ENCODE results near the gene DONSON. TPM values are rescaled to one million over a fixed set of nuclear protein-coding genes. Genes with fewer than 3 reads are reported as not detected.

Gene DONSON
- total and polyA plus RNA-seq, 9 of the 15 experiments (the other 6 are each of a cell fraction or from before 2014, with no cell fraction given) = 26.7 to 124 (median 62.6) TPM

DNA sequence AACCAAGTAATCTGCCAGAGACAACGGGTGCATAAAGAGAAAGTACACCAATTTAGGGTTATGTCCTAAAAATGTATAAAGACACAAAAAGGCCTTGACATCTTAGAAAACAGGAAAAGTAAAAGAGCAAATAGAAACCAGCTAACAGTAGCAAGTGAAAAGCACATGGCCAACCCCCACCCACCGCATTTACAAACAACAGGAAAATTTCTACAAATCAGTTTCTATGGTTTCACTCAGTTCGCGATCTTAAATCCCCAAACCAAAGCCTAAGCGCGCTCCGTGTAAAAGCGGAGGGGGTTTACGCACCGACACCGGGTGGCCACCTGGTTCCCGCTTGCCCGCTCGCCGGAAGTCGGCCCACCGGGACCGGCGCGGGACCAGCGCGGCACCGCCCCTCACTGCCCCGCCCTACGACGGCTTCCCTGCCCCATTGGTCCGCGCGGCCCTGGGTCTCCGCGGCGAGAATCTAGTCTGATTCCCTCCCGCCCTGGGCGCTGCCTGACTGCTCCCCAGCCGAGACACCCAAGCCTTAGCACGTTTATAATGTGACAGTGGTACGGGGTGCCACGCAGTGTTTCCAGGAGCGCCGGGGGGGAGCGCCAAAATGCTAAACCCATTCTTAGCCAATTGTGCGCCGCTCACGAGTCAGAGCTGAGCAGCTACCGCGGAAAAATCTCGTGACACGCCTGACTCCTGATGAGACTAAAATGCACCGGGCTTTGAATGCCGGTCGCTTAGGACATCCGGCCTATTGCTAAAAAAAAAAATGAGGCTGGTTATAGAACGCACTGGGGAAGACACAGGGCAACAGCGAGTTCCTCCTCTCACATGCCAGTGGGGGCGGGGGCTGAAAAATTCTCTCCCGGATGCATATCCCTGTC is 46.5 kb downstream of the DONSON start, which contains the start of gene GART (continued):
- TF ChIP-seq, protein P1, sequence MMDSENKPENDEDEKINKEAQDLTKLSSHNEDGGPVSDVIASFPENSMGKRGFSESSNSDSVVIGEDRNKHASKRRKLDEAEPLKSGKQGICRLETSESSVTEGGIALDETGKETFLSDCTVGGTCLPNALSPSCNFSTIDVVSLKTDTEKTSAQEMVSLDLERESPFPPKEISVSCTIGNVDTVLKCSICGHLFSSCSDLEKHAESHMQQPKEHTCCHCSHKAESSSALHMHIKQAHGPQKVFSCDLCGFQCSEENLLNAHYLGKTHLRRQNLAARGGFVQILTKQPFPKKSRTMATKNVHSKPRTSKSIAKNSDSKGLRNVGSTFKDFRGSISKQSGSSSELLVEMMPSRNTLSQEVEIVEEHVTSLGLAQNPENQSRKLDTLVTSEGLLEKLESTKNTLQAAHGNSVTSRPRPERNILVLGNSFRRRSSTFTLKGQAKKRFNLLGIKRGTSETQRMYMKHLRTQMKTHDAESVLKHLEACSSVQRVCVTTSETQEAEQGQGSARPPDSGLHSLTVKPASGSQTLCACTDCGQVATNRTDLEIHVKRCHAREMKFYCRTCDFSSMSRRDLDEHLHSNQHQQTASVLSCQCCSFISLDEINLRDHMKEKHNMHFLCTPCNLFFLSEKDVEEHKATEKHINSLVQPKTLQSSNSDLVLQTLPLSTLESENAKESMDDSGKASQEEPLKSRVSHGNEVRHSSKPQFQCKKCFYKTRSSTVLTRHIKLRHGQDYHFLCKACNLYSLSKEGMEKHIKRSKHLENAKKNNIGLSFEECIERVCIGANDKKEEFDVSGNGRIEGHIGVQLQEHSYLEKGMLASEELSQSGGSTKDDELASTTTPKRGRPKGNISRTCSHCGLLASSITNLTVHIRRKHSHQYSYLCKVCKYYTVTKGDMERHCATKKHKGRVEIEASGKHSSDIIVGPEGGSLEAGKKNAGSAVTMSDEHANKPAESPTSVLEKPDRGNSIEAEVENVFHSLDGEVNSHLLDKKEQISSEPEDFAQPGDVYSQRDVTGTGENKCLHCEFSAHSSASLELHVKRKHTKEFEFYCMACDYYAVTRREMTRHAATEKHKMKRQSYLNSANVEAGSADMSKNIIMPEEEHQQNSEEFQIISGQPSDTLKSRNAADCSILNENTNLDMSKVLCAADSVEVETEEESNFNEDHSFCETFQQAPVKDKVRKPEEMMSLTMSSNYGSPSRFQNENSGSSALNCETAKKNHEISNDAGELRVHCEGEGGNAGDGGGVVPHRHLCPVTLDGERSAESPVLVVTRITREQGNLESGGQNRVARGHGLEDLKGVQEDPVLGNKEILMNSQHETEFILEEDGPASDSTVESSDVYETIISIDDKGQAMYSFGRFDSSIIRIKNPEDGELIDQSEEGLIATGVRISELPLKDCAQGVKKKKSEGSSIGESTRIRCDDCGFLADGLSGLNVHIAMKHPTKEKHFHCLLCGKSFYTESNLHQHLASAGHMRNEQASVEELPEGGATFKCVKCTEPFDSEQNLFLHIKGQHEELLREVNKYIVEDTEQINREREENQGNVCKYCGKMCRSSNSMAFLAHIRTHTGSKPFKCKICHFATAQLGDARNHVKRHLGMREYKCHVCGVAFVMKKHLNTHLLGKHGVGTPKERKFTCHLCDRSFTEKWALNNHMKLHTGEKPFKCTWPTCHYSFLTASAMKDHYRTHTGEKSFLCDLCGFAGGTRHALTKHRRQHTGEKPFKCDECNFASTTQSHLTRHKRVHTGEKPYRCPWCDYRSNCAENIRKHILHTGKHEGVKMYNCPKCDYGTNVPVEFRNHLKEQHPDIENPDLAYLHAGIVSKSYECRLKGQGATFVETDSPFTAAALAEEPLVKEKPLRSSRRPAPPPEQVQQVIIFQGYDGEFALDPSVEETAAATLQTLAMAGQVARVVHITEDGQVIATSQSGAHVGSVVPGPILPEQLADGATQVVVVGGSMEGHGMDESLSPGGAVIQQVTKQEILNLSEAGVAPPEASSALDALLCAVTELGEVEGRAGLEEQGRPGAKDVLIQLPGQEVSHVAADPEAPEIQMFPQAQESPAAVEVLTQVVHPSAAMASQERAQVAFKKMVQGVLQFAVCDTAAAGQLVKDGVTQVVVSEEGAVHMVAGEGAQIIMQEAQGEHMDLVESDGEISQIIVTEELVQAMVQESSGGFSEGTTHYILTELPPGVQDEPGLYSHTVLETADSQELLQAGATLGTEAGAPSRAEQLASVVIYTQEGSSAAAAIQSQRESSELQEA (IDR thresholded peaks at IDR 0.05; ENCODE audit: low read depth) = no peak
- TF ChIP-seq MTA1 (IDR thresholded peaks at IDR 0.05; ENCODE audit: borderline replicate concordance) = no peak
- no peak for TF ChIP-seq GATA2 (CRISPR knock-in tag; IDR thresholded peaks at IDR 0.05)
- TF ChIP-seq, protein P2, sequence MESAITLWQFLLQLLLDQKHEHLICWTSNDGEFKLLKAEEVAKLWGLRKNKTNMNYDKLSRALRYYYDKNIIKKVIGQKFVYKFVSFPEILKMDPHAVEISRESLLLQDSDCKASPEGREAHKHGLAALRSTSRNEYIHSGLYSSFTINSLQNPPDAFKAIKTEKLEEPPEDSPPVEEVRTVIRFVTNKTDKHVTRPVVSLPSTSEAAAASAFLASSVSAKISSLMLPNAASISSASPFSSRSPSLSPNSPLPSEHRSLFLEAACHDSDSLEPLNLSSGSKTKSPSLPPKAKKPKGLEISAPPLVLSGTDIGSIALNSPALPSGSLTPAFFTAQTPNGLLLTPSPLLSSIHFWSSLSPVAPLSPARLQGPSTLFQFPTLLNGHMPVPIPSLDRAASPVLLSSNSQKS (CRISPR knock-in tag; IDR thresholded peaks at IDR 0.05) = no peak
- TF ChIP-seq, protein P3, sequence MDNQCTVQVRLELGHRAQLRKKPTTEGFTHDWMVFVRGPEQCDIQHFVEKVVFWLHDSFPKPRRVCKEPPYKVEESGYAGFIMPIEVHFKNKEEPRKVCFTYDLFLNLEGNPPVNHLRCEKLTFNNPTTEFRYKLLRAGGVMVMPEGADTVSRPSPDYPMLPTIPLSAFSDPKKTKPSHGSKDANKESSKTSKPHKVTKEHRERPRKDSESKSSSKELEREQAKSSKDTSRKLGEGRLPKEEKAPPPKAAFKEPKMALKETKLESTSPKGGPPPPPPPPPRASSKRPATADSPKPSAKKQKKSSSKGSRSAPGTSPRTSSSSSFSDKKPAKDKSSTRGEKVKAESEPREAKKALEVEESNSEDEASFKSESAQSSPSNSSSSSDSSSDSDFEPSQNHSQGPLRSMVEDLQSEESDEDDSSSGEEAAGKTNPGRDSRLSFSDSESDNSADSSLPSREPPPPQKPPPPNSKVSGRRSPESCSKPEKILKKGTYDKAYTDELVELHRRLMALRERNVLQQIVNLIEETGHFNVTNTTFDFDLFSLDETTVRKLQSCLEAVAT (IDR thresholded peaks at IDR 0.05) = 0 out of 4 replicates have a peak, but pooled peaks have one; percentile 5 to 12
- TF ChIP-seq ZBTB8A (IDR thresholded peaks at IDR 0.05; ENCODE audit: partially characterized antibody) = no peak
- TF ChIP-seq POLR2G (IDR thresholded peaks at IDR 0.05; ENCODE audit: low read depth, low read length) = peak; percentile 92
- peak; percentile 81; the same call in 1 of the 2 replicates for TF ChIP-seq ETV5 (CRISPR knock-in tag; IDR thresholded peaks at IDR 0.05; ENCODE audit: low read depth)
- TF ChIP-seq FOXM1 (IDR thresholded peaks at IDR 0.05; ENCODE audit: low read depth) = no peak
- peak; percentile 83; the same call in 1 of the 2 replicates for TF ChIP-seq FOXM1 (CRISPR knock-in tag; IDR thresholded peaks at IDR 0.05; ENCODE audit: low read depth)
- no peak for TF ChIP-seq KAT8 (IDR thresholded peaks at IDR 0.05; ENCODE audit: low read depth)
- no peak for TF ChIP-seq NFE2 (IDR thresholded peaks at IDR 0.05; ENCODE audit: low read depth)
- peak in 1 of 2 experiments; percentile 83; a peak in 1 of 4 replicates for TF ChIP-seq SRF (CRISPR knock-in tag; IDR thresholded peaks at IDR 0.05)
- TF ChIP-seq PCBP1 (IDR thresholded peaks at IDR 0.05; ENCODE audit: low read depth, low read length, poor library complexity, severe bottlenecking) = peak; percentile 92
- TF ChIP-seq NFYB (IDR thresholded peaks at IDR 0.05; ENCODE audit: extremely low read depth, insufficient read length) = peak; percentile 51
